HCT116 (cell line): ENCODE data around the gene TFB1M. TPM values are rescaled to one million over a fixed set of nuclear protein-coding genes. Genes with fewer than 3 reads are reported as not detected.
"Not testable (repeated sequence)": the region's sequence is repeated elsewhere in the genome, so short reads cannot be mapped to it uniquely, and the experiment has no call there.

Experiments
- ATAC-seq: fragments of 200-7000 bp; cut with Tn5 transposase; 2 replicates; pipeline ENCODE4 v1.9.1; 2020; ENCODE audit warnings: mild to moderate bottlenecking, moderate library complexity
- BruUV-seq: library from RNA; stranded (reverse); fragments of 400-500 nt; replicated peaks from 2 replicates; lab custom pipeline; 2021; lab: Mats Ljungman, UMichigan
- CTCF ChIA-PET: fragments of 300-600 bp; sonication (Branson Sonifier 250); formaldehyde crosslinking; loops from one replicate; lab custom pipeline; 2021; ENCODE audit warnings: antibody characterized with exemption; lab: Charles Lee
- POLR2A ChIA-PET: fragments of 300-600, 350-600 bp; sonication (Branson Sonifier 250); formaldehyde crosslinking; loops from one replicate; lab custom pipeline; 2021; ENCODE audit warnings: antibody characterized with exemption; lab: Charles Lee
- RAD21 ChIA-PET, 2 experiments: fragments of 300-600 bp; sonication (Branson Sonifier 250); formaldehyde crosslinking; loops; one replicate each; lab custom pipeline; 2023; ENCODE audit warnings: low total read pairs in 2 of 2; ENCODE audit not compliant: uncharacterized antibody in 2 of 2, unreplicated experiment in 2 of 2, low non-redundant PET in 1 of 2; lab: Charles Lee
- DNase-seq: peaks from one replicate; pipeline ENCODE4 v3.0.0-alpha.2; 2010; ENCODE audit warnings: low read depth, low spot score
- H2AFZ ChIP-seq: fragments of 200-600 bp; shearing (Covaris generic), sonication (generic); 2 replicates; pipeline ENCODE4 v1.6.1; 2017; ENCODE audit warnings: low read depth, mixed run types, mixed read lengths, antibody characterized with exemption, low read length; ENCODE audit not compliant: poor library complexity, severe bottlenecking
- H3K27ac ChIP-seq: 2 replicates; pipeline ENCODE4 v1.5.1; 2012; ENCODE audit warnings: low read depth, low read length
- H3K27me3 ChIP-seq: fragments of 200-600 bp; sonication (generic); 2 replicates; pipeline ENCODE4 v1.6.1; 2016; ENCODE audit warnings: mixed run types, low read length, mixed read lengths; ENCODE audit not compliant: insufficient read depth
- H3K36me3 ChIP-seq, 2 experiments: fragments of 200-500 bp in 1 of 2; fragments of 200-600 bp in 1 of 2; sonication (Bioruptor generic) in 1 of 2; sonication (generic) in 1 of 2; 2 replicates each; pipeline versions ENCODE4 v1.5.1 to v1.6.1; 2014 to 2016; ENCODE audit warnings: low read length in 2 of 2, inconsistent platforms in 1 of 2, mixed read lengths in 1 of 2, mixed run types in 1 of 2; ENCODE audit not compliant: insufficient read depth in 2 of 2, control insufficient read depth in 1 of 2
- H3K4me1 ChIP-seq, 2 experiments: fragments of 200-600 bp in 1 of 2; sonication (generic) in 1 of 2; 2 replicates each; pipeline versions ENCODE4 v1.5.1 to v1.6.1; 2012 to 2017; ENCODE audit warnings: low read length in 2 of 2, inconsistent platforms in 1 of 2, mild to moderate bottlenecking in 1 of 2, mixed read lengths in 1 of 2, mixed run types in 1 of 2, moderate library complexity in 1 of 2; ENCODE audit not compliant: insufficient read depth in 2 of 2, control insufficient read depth in 1 of 2
- H3K4me2 ChIP-seq: fragments of 200-600 bp; sonication (generic); 2 replicates; pipeline ENCODE4 v1.6.1; 2017; ENCODE audit warnings: mixed run types, low read length, mixed read lengths
- H3K4me3 ChIP-seq, 2 experiments: fragments of 200-600 bp in 1 of 2; sonication (generic) in 1 of 2; replicated peaks in 1 of 2; 2 replicates each; pipeline ENCODE4 v1.5.1; 2011 to 2016; ENCODE audit warnings: low read length in 2 of 2, control low read depth in 1 of 2, low read depth in 1 of 2, mild to moderate bottlenecking in 1 of 2, mixed read lengths in 1 of 2, mixed run types in 1 of 2
- H3K79me2 ChIP-seq: fragments of 200-600 bp; sonication (generic); 2 replicates; pipeline ENCODE4 v1.6.1; 2017; ENCODE audit warnings: mild to moderate bottlenecking, mixed run types, low read length, moderate library complexity, mixed read lengths; ENCODE audit not compliant: insufficient read depth
- H3K9ac ChIP-seq: fragments of 200-600 bp; sonication (generic); 2 replicates; pipeline ENCODE4 v1.6.1; 2016; ENCODE audit warnings: low read length, mixed read lengths
- H3K9me2 ChIP-seq: fragments of 200-600 bp; sonication (generic), shearing (Covaris generic); 2 replicates; pipeline ENCODE4 v1.6.1; 2017; ENCODE audit warnings: mixed run types, mild to moderate bottlenecking, moderate library complexity; ENCODE audit not compliant: insufficient read depth
- H3K9me3 ChIP-seq, 2 experiments: fragments of 200-500 bp in 1 of 2; fragments of 200-600 bp in 1 of 2; sonication (Bioruptor generic) in 1 of 2; sonication (generic) in 1 of 2; 2 replicates each; pipeline ENCODE4 v1.6.1; 2014 to 2017; ENCODE audit warnings: low read length in 2 of 2, mixed read lengths in 2 of 2, inconsistent platforms in 1 of 2, low read depth in 1 of 2, mild to moderate bottlenecking in 1 of 2, mixed run types in 1 of 2, moderate library complexity in 1 of 2; ENCODE audit not compliant: control insufficient read depth in 1 of 2, insufficient read depth in 1 of 2
- H4K20me1 ChIP-seq: fragments of 200-600 bp; sonication (generic), shearing (Covaris generic); 2 replicates; pipeline ENCODE4 v1.6.1; 2017; ENCODE audit warnings: mixed run types, mild to moderate bottlenecking, moderate library complexity; ENCODE audit not compliant: insufficient read depth
- ATF3 ChIP-seq: IDR thresholded peaks from 2 replicates; pipeline ENCODE4 v1.6.1; 2012
- CBX3 ChIP-seq: IDR thresholded peaks from 2 replicates; pipeline ENCODE4 v1.6.1; 2012; ENCODE audit warnings: low read depth
- CEBPB ChIP-seq: IDR thresholded peaks from 2 replicates; pipeline ENCODE4 v1.6.1; 2012; ENCODE audit warnings: low read depth
- CTCF ChIP-seq, 3 experiments: fragments of 200-600 bp in 1 of 3; sonication (generic) in 1 of 3; IDR thresholded peaks in 2 of 3; conservative IDR thresholded peaks in 1 of 3; 2 replicates each; pipeline ENCODE4 v1.5.1; 2012 to 2017; ENCODE audit warnings: low read depth in 2 of 3, low read length in 2 of 3, antibody characterized with exemption in 1 of 3, borderline replicate concordance in 1 of 3, control low read depth in 1 of 3, mild to moderate bottlenecking in 1 of 3, mixed read lengths in 1 of 3, mixed run types in 1 of 3, moderate library complexity in 1 of 3; ENCODE audit not compliant: insufficient read depth in 1 of 3
- ELF1 ChIP-seq: IDR thresholded peaks from 2 replicates; pipeline ENCODE4 v1.6.1; 2012; ENCODE audit warnings: low read depth, borderline replicate concordance
- EZH2phosphoT487 ChIP-seq: fragments of 200-600 bp; IDR thresholded peaks from 2 replicates; pipeline ENCODE4 v1.6.1; 2018; ENCODE audit warnings: antibody characterized with exemption, borderline replicate concordance
- MAX ChIP-seq: IDR thresholded peaks from 2 replicates; pipeline ENCODE4 v1.6.1; 2012
- REST ChIP-seq: IDR thresholded peaks from 2 replicates; pipeline ENCODE4 v1.6.1; 2012; ENCODE audit warnings: low read depth
- SIN3A ChIP-seq: IDR thresholded peaks from 2 replicates; pipeline ENCODE4 v1.6.1; 2012; ENCODE audit warnings: low read depth
- SRF ChIP-seq: IDR thresholded peaks from 2 replicates; pipeline ENCODE4 v1.6.1; 2012; ENCODE audit warnings: low read depth
- ZBTB33 ChIP-seq: IDR thresholded peaks from 2 replicates; pipeline ENCODE4 v1.6.1; 2011; ENCODE audit warnings: mild to moderate bottlenecking, low read length, moderate library complexity; ENCODE audit not compliant: insufficient replicate concordance; ENCODE audit errors: extremely low read depth
- ZNF274 ChIP-seq: fragments of 200-500 bp; sonication (Bioruptor generic); IDR thresholded peaks from 2 replicates; pipeline ENCODE4 v1.6.1; 2014; ENCODE audit warnings: mild to moderate bottlenecking, low read depth, low read length, inconsistent platforms
- intact Hi-C: fragments of 100-400 bp; cut with micrococcal nuclease; formaldehyde crosslinking; loops from 2 replicates; pipeline ENCODE4 v1.10.0; 2022
- total RNA-seq: library from RNA; stranded (reverse); gene quantifications from one replicate; pipeline ENCODE4 v1.2.1, GENCODE V29; 2021; ENCODE audit not compliant: unreplicated experiment

Gene TFB1M
- total RNA-seq, 1 experiment from 2014 or later = 43.8 TPM

GRCh38 chr6:155232848-155233247 lies 81.4 kb downstream of the TFB1M start:
- ChIA-PET CTCF (no interaction called here), RAD21 (no interaction called here), POLR2A (no interaction called here)
- H3K9me2 ChIP-seq = no peaks in the 10 kb centered on the region
- BruUV-seq = no TSS peak
- intact Hi-C loops = no loop called here
- H3K4me2 ChIP-seq = no peak overlapping the region
- H3K27ac ChIP-seq = no peak overlapping the region
- H3K36me3 ChIP-seq = no peaks in the 10 kb centered on the region
- ATAC-seq (no peak), DNase-seq (no peak)
- no peaks in the 10 kb centered on the region for H3K4me1 ChIP-seq
- H3K79me2 ChIP-seq = no peaks in the 10 kb centered on the region
- H4K20me1 ChIP-seq = no peaks in the 10 kb centered on the region
- H3K27me3 ChIP-seq = no peaks in the 10 kb centered on the region
- H3K9ac ChIP-seq = no peak overlapping the region
- no peak overlapping the region for H2AFZ ChIP-seq
- H3K4me3 ChIP-seq = no peak overlapping the region
- H3K9me3 ChIP-seq = no peaks in the 10 kb centered on the region; a peak in 1 of 4 replicates
- TF ChIP-seq ELF1 (no peak), REST (no peak), CBX3 (no peak), ZNF274 (no peak), SRF (no peak), MAX (no peak), EZH2phosphoT487 (no peak), ZBTB33 (no peak), CTCF (IDR thresholded peaks at IDR 0.05 in 2 of 3, conservative IDR thresholded peaks at IDR 0.05 in 1 of 3; ENCODE audit: borderline replicate concordance in 1 of 3, insufficient read depth in 1 of 3, low read depth in 2 of 3, low read length in 2 of 3) (no peak), ATF3 (no peak), CEBPB (no peak), SIN3A (no peak)

GRCh38 chr6:155230975-155231374 lies 83.3 kb downstream of the TFB1M start:
- CTCF ChIA-PET, BruUV-seq, H3K9me2 ChIP-seq, H4K20me1 ChIP-seq, H3K4me2 ChIP-seq, H3K9ac ChIP-seq, H3K27ac ChIP-seq, intact Hi-C loops, H3K4me1 ChIP-seq, H3K79me2 ChIP-seq, DNase-seq, H3K4me3 ChIP-seq, RAD21 ChIA-PET, H3K36me3 ChIP-seq, POLR2A ChIA-PET, H3K9me3 ChIP-seq, ATAC-seq, H3K27me3 ChIP-seq, H2AFZ ChIP-seq: not testable (repeated sequence)
